NCI-H526 treated with DMSO at 0.1 percent for 48 hours (cell line): ENCODE data around the gene ITGAL.

Experiments
- DNase-seq: peaks from one replicate; lab custom pipeline; 2025; lab: John Stamatoyannopoulos, UW

The ITGAL gene

DNA sequence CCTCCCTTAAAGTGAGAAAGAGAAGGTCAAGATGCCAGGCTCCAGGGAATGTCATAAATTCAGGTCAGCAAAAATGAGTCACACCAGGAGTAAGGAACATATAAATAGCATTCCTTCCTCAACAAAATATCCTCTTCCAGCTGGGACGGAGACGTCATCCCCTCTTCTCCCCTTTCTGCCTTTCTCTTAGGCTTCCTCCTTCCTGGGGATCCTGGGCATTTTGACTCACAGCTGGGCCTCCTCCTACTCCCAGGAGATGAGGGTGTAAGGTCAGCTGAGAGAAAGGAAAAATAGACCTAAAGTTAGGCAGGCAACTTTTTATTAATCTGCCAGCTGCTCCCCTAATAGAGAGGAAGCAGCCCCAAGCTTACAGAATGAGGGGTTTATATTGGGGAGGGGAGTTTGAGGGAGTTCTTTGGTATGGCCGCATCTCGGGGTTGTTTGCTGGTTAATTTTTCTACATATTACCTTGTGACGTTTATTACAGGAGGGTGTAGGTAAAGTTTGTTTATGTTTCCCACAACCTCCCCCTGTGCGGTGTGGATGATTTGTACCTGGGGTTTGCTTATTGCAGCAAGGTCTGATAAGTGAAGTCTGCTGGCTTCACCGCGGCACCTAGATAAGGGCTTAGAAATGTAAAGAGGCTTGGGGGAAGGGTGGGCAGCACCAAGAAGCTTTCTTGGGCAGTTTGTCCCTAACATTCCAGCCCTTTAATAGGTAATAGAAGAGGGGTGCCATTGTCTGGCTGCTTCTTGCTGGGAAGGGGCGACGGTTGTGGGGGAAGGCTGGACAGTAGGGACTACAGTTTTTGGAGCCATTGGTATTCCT, 69.2 kb downstream of the ITGAL start:
- DNase-seq: no peak

DNA sequence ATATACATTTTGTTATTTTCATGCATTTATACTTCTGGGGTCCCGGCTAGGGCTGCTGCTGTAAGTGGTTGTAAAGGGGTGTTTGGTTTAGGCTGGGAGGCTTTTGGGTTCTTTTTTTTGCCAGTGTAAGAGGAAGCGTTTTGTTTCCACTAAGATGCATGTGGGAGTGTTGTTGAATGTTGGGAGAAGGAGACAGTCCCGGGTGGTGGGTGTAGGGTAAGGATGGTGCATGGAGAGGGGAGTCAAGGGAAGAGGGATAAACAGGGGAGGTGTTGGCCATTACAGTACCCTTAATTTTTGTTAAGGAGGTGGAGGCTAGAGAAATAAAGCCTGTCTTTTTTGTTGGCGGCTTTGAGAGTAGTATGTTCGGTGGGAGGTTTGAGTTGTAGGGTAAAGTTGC, 70.5 kb downstream of the ITGAL start:
- DNase-seq: no peak

GRCh38 chr16:30546115-30546514, 73.6 kb downstream of the ITGAL start:
- DNase-seq: no peak

- no peak for DNase-seq
These were observed 76.1 kb downstream of the ITGAL start for GRCh38 chr16:30548416-30549253.

DNA sequence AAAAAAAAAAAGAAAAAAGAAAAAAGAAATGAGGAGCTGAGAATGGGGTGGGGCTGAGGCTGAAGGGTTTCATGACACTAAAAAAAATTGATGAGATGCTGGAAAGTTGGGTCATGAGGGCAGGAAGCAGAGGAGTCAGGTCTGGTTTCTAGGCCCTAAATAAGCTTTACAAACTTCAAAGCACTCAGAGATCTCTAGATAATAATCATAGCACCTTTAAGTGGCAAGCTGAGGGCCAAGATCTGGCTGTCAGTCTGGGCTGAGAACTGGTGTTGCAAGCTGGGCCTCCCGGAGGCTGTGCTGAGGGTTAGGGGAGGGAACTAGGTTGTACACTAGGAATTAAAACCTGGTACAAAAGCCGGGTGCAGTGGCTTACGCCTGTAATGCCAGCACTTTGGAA, 79.2 kb downstream of the ITGAL start:
- no peak for DNase-seq

DNA sequence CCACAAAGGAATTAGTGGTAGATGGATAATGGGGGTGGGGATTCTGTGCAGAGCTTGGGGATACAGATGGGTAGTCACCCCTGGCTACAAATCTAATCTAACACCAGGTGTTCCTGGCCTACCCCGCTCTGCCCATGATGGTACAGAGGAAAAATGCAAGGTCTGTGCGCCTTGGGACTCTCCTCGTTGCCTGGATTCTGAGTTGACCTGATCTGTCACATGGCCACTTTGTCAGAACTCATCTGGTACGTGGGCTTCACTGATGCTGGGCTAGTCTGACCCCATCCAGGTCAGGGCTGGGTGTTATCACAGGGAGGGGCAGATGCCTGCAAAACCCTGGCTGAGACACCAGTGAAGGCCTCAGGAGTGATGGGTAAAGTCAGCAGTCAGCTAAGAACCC, 80.4 kb downstream of the ITGAL start:
- no peak for DNase-seq

- no peak for DNase-seq
These were observed 80.9 kb downstream of the ITGAL start for GRCh38 chr16:30553393-30553899.

- DNase-seq: no peak
These were observed 82.2 kb downstream of the ITGAL start for GRCh38 chr16:30554557-30555314.

DNA sequence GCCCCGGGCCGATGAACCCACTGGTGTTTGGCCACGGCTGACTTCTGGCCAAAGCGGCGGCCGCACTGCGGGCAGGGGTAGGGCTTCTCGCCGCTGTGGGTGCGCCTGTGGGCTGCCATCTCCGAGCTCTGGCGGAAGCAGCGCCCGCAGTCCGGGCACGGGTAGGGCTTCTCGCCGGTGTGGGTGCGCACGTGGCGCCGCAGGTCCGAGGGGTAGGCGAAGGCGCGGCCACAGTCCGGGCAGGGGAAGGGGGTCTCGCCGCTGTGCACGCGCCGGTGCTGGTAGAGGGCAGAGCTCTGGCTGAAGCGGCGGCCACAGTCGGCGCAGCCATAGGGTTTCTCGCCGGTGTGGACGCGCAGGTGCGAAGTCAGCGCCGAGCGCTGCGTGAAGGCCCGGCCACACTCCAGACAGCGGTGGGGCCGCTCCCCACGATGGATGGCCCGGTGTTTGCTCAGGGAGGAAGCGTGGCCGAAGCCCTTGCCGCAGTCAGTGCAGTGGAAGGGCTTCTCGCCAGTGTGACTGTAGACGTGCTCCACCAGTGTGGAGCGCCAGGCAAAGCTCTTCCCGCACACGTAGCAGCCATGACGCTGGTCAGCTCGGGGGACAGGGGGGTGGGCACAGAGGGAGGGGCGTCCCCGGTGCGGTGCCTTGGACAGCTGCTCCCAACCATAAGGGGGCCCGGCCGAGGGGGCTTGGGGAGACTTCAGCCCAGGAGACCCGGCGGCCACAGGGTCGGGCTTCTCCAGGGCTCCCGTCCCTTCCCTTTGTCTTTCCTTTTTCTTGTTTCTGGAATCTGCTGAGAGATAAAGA, 83.0 kb downstream of the ITGAL start:
- DNase-seq: no peak

GRCh38 chr16:30556125-30556473, 83.6 kb downstream of the ITGAL start:
- no peak for DNase-seq

- no peak for DNase-seq
These were observed 85.1 kb downstream of the ITGAL start for GRCh38 chr16:30557707-30557956.

GRCh38 chr16:30557957-30558788, 85.6 kb downstream of the ITGAL start, which contains the start of gene ZNF764:
Gene ZNF764 (minus strand): TSS chr16:30558374. CDS start chr16:30558182, 192 bp downstream.
- DNase-seq: peak; percentile 91

- DNase-seq: no peak
These were observed 86.3 kb downstream of the ITGAL start for GRCh38 chr16:30558789-30559377.

GRCh38 chr16:30559690-30560089, 87.1 kb downstream of the ITGAL start:
- DNase-seq: no peak

- DNase-seq: no peak
These were observed 88.7 kb downstream of the ITGAL start for GRCh38 chr16:30561089-30561816.

GRCh38 chr16:30562021-30562420, 89.5 kb downstream of the ITGAL start:
- no peak for DNase-seq

GRCh38 chr16:30565526-30565925, 93.0 kb downstream of the ITGAL start:
- no peak for DNase-seq

DNA sequence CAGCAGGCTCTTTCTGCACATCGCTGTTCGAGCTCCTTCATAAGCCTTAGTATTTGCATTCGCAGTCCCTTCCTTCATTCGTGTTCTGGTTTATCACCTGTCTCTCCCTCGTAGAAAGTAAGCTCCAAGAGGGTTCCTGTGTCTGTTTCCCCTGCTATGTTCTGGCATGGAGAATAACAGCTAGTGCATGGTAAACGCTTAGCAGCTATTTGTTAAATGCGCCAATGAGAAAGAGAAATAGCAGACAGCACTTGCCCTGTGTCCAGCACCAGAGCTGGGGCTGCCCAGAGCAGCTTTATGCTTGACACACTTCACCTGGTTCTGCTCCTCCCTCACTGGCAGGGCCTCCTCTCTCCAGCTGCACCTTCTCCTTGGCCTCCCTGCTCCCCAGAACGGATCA, 93.4 kb downstream of the ITGAL start:
- DNase-seq: no peak

- DNase-seq: no peak
These were observed 94.0 kb downstream of the ITGAL start for GRCh38 chr16:30566531-30566930.
